ENCODE results near the gene GARIN5B.

GARIN5B gene

GRCh38 chr19:55383279-55384130 is 20.4 kb upstream of the GARIN5B start:
- DNase-seq (ENCODE audit: low spot score): peak; percentile 84
- peak; percentile 51 for TF ChIP-seq CTCF (IDR thresholded peaks at IDR 0.05; ENCODE audit: borderline replicate concordance, control extremely low read depth, extremely low read depth, insufficient read depth, missing control alignments)
- in situ Hi-C loops (cut with MboI; ENCODE audit: low sequenced_read_pairs, unreplicated experiment): no loop called here

- in situ Hi-C loops (cut with MboI; ENCODE audit: low sequenced_read_pairs, unreplicated experiment): no loop called here
- no peak for TF ChIP-seq CTCF (IDR thresholded peaks at IDR 0.05; ENCODE audit: borderline replicate concordance, control extremely low read depth, extremely low read depth, insufficient read depth, missing control alignments)
- no peak for DNase-seq (ENCODE audit: low spot score)
Observed at GRCh38 chr19:55382522-55383054, 19.5 kb upstream of the GARIN5B start.

- no peak for DNase-seq (ENCODE audit: low spot score)
- in situ Hi-C loops (cut with MboI; ENCODE audit: low sequenced_read_pairs, unreplicated experiment): no loop called here
- no peak for TF ChIP-seq CTCF (IDR thresholded peaks at IDR 0.05; ENCODE audit: borderline replicate concordance, control extremely low read depth, extremely low read depth, insufficient read depth, missing control alignments)
Observed at GRCh38 chr19:55382013-55382412, 19.0 kb upstream of the GARIN5B start.

GRCh38 chr19:55379174-55379573 is 16.1 kb upstream of the GARIN5B start:
- no peak for DNase-seq (ENCODE audit: low spot score)
- in situ Hi-C loops (cut with MboI; ENCODE audit: low sequenced_read_pairs, unreplicated experiment): no loop called here
- no peak for TF ChIP-seq CTCF (IDR thresholded peaks at IDR 0.05; ENCODE audit: borderline replicate concordance, control extremely low read depth, extremely low read depth, insufficient read depth, missing control alignments)

GRCh38 chr19:55377356-55378131 is 14.5 kb upstream of the GARIN5B start:
- in situ Hi-C loops (cut with MboI; ENCODE audit: low sequenced_read_pairs, unreplicated experiment): no loop called here
- no peak for TF ChIP-seq CTCF (IDR thresholded peaks at IDR 0.05; ENCODE audit: borderline replicate concordance, control extremely low read depth, extremely low read depth, insufficient read depth, missing control alignments)
- no peak for DNase-seq (ENCODE audit: low spot score)

- no peak for DNase-seq (ENCODE audit: low spot score)
- in situ Hi-C loops (cut with MboI; ENCODE audit: low sequenced_read_pairs, unreplicated experiment): no loop called here
- no peak for TF ChIP-seq CTCF (IDR thresholded peaks at IDR 0.05; ENCODE audit: borderline replicate concordance, control extremely low read depth, extremely low read depth, insufficient read depth, missing control alignments)
Observed at GRCh38 chr19:55376241-55376933, 13.3 kb upstream of the GARIN5B start, which contains the start of gene TMEM190. TMEM190 (plus strand) TSS chr19:55376826; CDS start chr19:55376854, 28 bp downstream.

Data from GM13976 (cell line).